ENCODE results near the gene SBF2. TPM values are rescaled to one million over a fixed set of nuclear protein-coding genes. Genes with fewer than 3 reads are reported as not detected.

Gene SBF2
- total and polyA plus RNA-seq, 2 of the 13 experiments (the other 11 are each of a cell fraction or from before 2014, with no cell fraction given) = 24.0 to 45.8 TPM

DNA sequence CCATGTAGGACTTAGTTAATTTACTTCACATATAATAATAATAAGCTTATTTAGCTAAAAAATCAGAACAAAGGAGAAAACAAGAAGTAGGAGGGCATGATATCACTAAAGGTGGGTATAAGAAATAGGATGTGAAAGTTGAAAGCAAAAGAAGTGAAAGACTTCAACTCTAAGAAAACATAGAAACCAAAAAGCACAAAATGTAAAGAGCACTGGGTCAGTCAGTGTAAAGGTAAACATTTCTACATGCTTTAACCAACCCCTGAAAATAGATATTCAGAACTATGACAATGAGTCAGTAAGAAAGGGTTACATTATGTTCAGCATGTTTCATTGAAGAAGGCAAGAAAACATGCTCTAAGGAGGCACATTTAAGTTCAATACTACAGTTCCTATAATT lies 331.3 kb downstream of the SBF2 start:
- no TSS peak for BruUV-seq (replicated peaks)

More for the DNA sequence above, 331.3 kb downstream of the SBF2 start:
- Histone ChIP-seq H2AFZ (ENCODE audit: low read length) (no peak overlapping the region), H3K79me2 (ENCODE audit: insufficient read depth, low read length) (no peaks in the 10 kb centered on the region), H3K9me3 (ENCODE audit: low read length) (no peaks in the 10 kb centered on the region), H3K4me2 (ENCODE audit: low read depth, low read length) (no peak overlapping the region), H3K4me3 (replicated peaks in 1 of 3; ENCODE audit: insufficient read depth in 1 of 3, low read depth in 2 of 3, low read length in 3 of 3) (no peak overlapping the region), H3K27me3 (ENCODE audit: control insufficient read depth in 1 of 2, insufficient read depth in 2 of 2, low read length in 2 of 2) (no peaks in the 10 kb centered on the region), H3K9ac (ENCODE audit: insufficient read depth, low read depth, low read length) (no peak overlapping the region), H4K20me1 (ENCODE audit: insufficient read depth, low read length) (no peaks in the 10 kb centered on the region), H3K4me1 (ENCODE audit: insufficient read depth, low read length) (no peaks in the 10 kb centered on the region), H3K36me3 (replicated peaks in 1 of 2; ENCODE audit: control insufficient read depth in 1 of 2, insufficient read depth in 2 of 2, low read length in 2 of 2) (peaks cover 2 to 7% of the 10 kb centered on the region in 2 experiments; a peak in 3 of 5 replicates), H3K27ac (ENCODE audit: extremely low read length, insufficient read depth, low read length) (no peak overlapping the region)
- in situ Hi-C loops (cut with HindIII; ENCODE audit: extremely low pct_ligation_motif_present, low pct_unique_long_range_greater_than_20kb) = no loop called here
- DNase-seq (ENCODE audit: low spot score) (no peak), FAIRE-seq (no peak), ATAC-seq (no peak)
- TF ChIP-seq, protein P1, sequence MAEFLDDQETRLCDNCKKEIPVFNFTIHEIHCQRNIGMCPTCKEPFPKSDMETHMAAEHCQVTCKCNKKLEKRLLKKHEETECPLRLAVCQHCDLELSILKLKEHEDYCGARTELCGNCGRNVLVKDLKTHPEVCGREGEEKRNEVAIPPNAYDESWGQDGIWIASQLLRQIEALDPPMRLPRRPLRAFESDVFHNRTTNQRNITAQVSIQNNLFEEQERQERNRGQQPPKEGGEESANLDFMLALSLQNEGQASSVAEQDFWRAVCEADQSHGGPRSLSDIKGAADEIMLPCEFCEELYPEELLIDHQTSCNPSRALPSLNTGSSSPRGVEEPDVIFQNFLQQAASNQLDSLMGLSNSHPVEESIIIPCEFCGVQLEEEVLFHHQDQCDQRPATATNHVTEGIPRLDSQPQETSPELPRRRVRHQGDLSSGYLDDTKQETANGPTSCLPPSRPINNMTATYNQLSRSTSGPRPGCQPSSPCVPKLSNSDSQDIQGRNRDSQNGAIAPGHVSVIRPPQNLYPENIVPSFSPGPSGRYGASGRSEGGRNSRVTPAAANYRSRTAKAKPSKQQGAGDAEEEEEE (CRISPR knock-in tag; IDR thresholded peaks at IDR 0.05; ENCODE audit: borderline replicate concordance) = no peak
- TF ChIP-seq ZKSCAN5 (CRISPR knock-in tag; IDR thresholded peaks at IDR 0.05) (no peak), ZNF598 (CRISPR knock-in tag; IDR thresholded peaks at IDR 0.05; ENCODE audit: borderline replicate concordance) (no peak), MTF2 (CRISPR knock-in tag; IDR thresholded peaks at IDR 0.05; ENCODE audit: borderline replicate concordance) (no peak), MYC (CRISPR knock-in tag; IDR thresholded peaks at IDR 0.05; ENCODE audit: borderline replicate concordance) (no peak), ZNF83 (CRISPR knock-in tag; IDR thresholded peaks at IDR 0.05; ENCODE audit: borderline replicate concordance) (no peak), THAP11 (CRISPR knock-in tag; IDR thresholded peaks at IDR 0.05) (no peak)
- TF ChIP-seq, protein P2, sequence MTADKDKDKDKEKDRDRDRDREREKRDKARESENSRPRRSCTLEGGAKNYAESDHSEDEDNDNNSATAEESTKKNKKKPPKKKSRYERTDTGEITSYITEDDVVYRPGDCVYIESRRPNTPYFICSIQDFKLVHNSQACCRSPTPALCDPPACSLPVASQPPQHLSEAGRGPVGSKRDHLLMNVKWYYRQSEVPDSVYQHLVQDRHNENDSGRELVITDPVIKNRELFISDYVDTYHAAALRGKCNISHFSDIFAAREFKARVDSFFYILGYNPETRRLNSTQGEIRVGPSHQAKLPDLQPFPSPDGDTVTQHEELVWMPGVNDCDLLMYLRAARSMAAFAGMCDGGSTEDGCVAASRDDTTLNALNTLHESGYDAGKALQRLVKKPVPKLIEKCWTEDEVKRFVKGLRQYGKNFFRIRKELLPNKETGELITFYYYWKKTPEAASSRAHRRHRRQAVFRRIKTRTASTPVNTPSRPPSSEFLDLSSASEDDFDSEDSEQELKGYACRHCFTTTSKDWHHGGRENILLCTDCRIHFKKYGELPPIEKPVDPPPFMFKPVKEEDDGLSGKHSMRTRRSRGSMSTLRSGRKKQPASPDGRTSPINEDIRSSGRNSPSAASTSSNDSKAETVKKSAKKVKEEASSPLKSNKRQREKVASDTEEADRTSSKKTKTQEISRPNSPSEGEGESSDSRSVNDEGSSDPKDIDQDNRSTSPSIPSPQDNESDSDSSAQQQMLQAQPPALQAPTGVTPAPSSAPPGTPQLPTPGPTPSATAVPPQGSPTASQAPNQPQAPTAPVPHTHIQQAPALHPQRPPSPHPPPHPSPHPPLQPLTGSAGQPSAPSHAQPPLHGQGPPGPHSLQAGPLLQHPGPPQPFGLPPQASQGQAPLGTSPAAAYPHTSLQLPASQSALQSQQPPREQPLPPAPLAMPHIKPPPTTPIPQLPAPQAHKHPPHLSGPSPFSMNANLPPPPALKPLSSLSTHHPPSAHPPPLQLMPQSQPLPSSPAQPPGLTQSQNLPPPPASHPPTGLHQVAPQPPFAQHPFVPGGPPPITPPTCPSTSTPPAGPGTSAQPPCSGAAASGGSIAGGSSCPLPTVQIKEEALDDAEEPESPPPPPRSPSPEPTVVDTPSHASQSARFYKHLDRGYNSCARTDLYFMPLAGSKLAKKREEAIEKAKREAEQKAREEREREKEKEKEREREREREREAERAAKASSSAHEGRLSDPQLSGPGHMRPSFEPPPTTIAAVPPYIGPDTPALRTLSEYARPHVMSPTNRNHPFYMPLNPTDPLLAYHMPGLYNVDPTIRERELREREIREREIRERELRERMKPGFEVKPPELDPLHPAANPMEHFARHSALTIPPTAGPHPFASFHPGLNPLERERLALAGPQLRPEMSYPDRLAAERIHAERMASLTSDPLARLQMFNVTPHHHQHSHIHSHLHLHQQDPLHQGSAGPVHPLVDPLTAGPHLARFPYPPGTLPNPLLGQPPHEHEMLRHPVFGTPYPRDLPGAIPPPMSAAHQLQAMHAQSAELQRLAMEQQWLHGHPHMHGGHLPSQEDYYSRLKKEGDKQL (CRISPR knock-in tag; IDR thresholded peaks at IDR 0.05; ENCODE audit: low read depth) = no peak
- TF ChIP-seq, protein P3, sequence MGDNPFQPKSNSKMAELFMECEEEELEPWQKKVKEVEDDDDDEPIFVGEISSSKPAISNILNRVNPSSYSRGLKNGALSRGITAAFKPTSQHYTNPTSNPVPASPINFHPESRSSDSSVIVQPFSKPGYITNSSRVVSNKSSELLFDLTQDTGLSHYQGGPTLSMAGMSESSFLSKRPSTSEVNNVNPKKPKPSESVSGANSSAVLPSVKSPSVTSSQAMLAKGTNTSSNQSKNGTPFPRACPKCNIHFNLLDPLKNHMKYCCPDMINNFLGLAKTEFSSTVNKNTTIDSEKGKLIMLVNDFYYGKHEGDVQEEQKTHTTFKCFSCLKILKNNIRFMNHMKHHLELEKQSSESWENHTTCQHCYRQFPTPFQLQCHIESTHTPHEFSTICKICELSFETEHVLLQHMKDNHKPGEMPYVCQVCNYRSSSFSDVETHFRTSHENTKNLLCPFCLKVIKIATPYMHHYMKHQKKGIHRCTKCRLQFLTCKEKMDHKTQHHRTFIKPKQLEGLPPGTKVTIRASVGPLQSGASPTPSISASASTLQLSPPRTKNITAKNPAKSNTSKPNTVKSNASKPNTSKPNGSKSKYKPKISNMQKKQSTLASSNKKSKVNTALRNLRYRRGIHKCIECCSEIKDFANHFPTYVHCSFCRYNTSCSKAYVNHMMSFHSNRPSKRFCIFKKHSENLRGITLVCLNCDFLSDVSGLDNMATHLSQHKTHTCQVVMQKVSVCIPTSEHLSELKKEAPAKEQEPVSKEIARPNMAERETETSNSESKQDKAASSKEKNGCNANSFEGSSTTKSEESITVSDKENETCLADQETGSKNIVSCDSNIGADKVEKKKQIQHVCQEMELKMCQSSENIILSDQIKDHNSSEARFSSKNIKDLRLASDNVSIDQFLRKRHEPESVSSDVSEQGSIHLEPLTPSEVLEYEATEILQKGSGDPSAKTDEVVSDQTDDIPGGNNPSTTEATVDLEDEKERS (CRISPR knock-in tag; IDR thresholded peaks at IDR 0.05) = no peak
- ChIA-PET CTCF (ENCODE audit: low intra/inter-chr PET ratio, low total read pairs) (no interaction called here), POLR2A (no interaction called here)
- intact Hi-C loops (cut with micrococcal nuclease; ENCODE audit: unreplicated experiment) = no loop called here
